Caco-2 (cell line): Measurements from ENCODE around the gene FAXC. TPM values are rescaled to one million over a fixed set of nuclear protein-coding genes. Genes with fewer than 3 reads are reported as not detected.

ENCODE experiments used
- BruUV-seq: library from RNA; stranded (reverse); fragments of 400-500 nt; replicated peaks from 2 replicates; lab custom pipeline; 2021; lab: Mats Ljungman, UMichigan
- CTCF ChIA-PET: fragments of 300-600 bp; sonication (Branson Sonifier 250); formaldehyde crosslinking; loops from one replicate; lab custom pipeline; 2022; ENCODE audit warnings: antibody characterized with exemption; lab: Charles Lee
- POLR2A ChIA-PET: fragments of 300-600 bp; sonication (Branson Sonifier 250); formaldehyde crosslinking; loops from one replicate; lab custom pipeline; 2022; ENCODE audit warnings: antibody characterized with exemption; lab: Charles Lee
- DNase-seq, 2 experiments: peaks; one replicate each; pipeline versions ENCODE4 v3.0.0 to v3.0.0-alpha.2; 2020 to 2022
- H3K27me3 ChIP-seq: replicated peaks from 2 replicates; pipeline ENCODE4 v1.6.0; 2011; ENCODE audit warnings: low read length; ENCODE audit not compliant: control insufficient read depth, insufficient read depth
- H3K36me3 ChIP-seq: 2 replicates; pipeline ENCODE4 v1.5.1; 2011; ENCODE audit warnings: low read length; ENCODE audit not compliant: control insufficient read depth, insufficient read depth
- H3K4me1 ChIP-seq: fragments of 250-450 bp; sonication (Bioruptor Pico); 2 replicates; pipeline ENCODE4 v1.5.1; 2020; ENCODE audit warnings: mild to moderate bottlenecking
- H3K4me3 ChIP-seq: 2 replicates; pipeline ENCODE4 v1.5.1; 2011; ENCODE audit warnings: low read depth, mild to moderate bottlenecking, control low read depth, low read length
- H3K9me3 ChIP-seq: fragments of 250-450 bp; sonication (Bioruptor Pico); 2 replicates; pipeline ENCODE4 v1.5.1; 2020; ENCODE audit warnings: mild to moderate bottlenecking, moderate library complexity
- H3K27ac Mint-ChIP-seq: one replicate; pipeline ENCODE4 v1.8.0; 2022; ENCODE audit warnings: mixed read lengths; ENCODE audit not compliant: unreplicated experiment
- H3K27me3 Mint-ChIP-seq: one replicate; pipeline ENCODE4 v1.8.0; 2022; ENCODE audit warnings: mixed read lengths; ENCODE audit not compliant: insufficient read depth, unreplicated experiment
- H3K36me3 Mint-ChIP-seq: one replicate; pipeline ENCODE4 v1.8.0; 2022; ENCODE audit warnings: mild to moderate bottlenecking, mixed read lengths; ENCODE audit not compliant: insufficient read depth, unreplicated experiment
- H3K4me1 Mint-ChIP-seq: one replicate; pipeline ENCODE4 v1.8.0; 2022; ENCODE audit warnings: low read depth, mixed read lengths; ENCODE audit not compliant: unreplicated experiment
- H3K4me3 Mint-ChIP-seq: one replicate; pipeline ENCODE4 v1.8.0; 2022; ENCODE audit warnings: mild to moderate bottlenecking, moderate library complexity, mixed read lengths; ENCODE audit not compliant: unreplicated experiment
- H3K9me3 Mint-ChIP-seq: one replicate; pipeline ENCODE4 v1.8.0; 2022; ENCODE audit warnings: mixed read lengths; ENCODE audit not compliant: unreplicated experiment
- CTCF ChIP-seq, 2 experiments: fragments of 200-600 bp in 1 of 2; IDR thresholded peaks; 1 replicate in 1 of 2; 2 replicates in 1 of 2; pipeline versions ENCODE4 v1.5.1 to v1.8.0; 2011 to 2022; ENCODE audit warnings: antibody characterized with exemption in 1 of 2, control low read depth in 1 of 2, inconsistent platforms in 1 of 2, low read depth in 1 of 2, low read length in 1 of 2, mild to moderate bottlenecking in 1 of 2, moderate library complexity in 1 of 2; ENCODE audit not compliant: insufficient read depth in 1 of 2, severe bottlenecking in 1 of 2, unreplicated experiment in 1 of 2
- intact Hi-C: fragments of 100-400 bp; cut with micrococcal nuclease; formaldehyde crosslinking; loops from one replicate; pipeline ENCODE4 v1.10.0; 2022; ENCODE audit not compliant: unreplicated experiment
- total RNA-seq: library from RNA; stranded (reverse); gene quantifications from 2 replicates; pipeline ENCODE4 v1.2.3, GENCODE V29; 2022

The FAXC gene
- total RNA-seq, 1 experiment from 2014 or later = 0.16 TPM

DNA sequence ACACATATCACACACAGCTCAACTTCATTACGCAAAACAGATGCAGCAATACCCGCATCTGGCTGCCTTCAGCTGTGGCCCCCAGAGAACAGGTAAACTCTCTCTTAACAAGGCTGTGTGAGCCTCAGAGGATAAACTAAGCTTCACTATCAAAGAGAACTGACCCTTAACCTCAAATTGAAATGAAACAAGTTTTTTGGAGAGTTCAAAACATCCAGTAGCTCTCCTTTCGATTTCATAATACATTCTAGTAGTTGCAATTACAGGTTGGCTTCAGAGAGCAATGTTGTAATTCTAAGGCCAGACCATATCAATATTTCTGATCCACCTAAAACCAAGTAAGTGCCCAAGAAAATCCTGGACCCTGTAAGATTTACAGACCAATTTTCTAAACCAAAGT lies 113.5 kb downstream of the FAXC start:
- Mint-ChIP-seq H3K27ac (no peak overlapping the region), H3K4me1 (no peaks in the 10 kb centered on the region), H3K27me3 (peaks cover 26% of the 10 kb centered on the region), H3K36me3 (no peaks in the 10 kb centered on the region), H3K9me3 (no peaks in the 10 kb centered on the region), H3K4me3 (no peak overlapping the region)
- no peaks in the 10 kb centered on the region for H3K4me1 ChIP-seq
- H3K36me3 ChIP-seq = no peaks in the 10 kb centered on the region
- POLR2A ChIA-PET = no interaction called here
- intact Hi-C loops = no loop called here
- no peaks in the 10 kb centered on the region for H3K9me3 ChIP-seq
- CTCF ChIA-PET = no interaction called here
- H3K4me3 ChIP-seq = no peak overlapping the region
- no peak for TF ChIP-seq CTCF (IDR thresholded peaks at IDR 0.05; ENCODE audit: insufficient read depth in 1 of 2, low read depth in 1 of 2, low read length in 1 of 2, severe bottlenecking in 1 of 2, unreplicated experiment in 1 of 2)
- no TSS peak for BruUV-seq
- DNase-seq = no peak
- no peaks in the 10 kb centered on the region; the same call in 1 of the 2 replicates for H3K27me3 ChIP-seq

DNA sequence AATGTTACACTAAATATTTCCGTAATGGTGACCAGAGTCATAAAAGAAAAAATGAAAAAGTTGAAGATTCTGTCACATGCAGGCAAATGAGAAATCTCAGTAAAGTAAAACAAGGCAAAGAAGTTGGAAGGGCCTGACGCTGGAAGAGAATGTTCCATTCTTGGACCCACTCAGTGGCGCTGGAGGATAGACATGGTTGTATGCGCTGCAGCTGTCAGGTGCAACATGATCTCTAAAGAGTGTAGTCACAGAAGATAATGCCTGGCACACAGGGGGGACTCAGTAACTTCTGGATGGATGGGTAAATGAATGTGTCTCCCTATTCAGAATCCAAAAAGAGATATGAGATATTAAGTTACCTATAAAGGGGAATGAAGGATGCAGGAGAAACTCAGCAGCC lies 116.3 kb downstream of the FAXC start:
- H3K36me3 Mint-ChIP-seq = no peaks in the 10 kb centered on the region
- no peaks in the 10 kb centered on the region for H3K4me1 ChIP-seq
- intact Hi-C loops = no loop called here
- no peak for TF ChIP-seq CTCF (IDR thresholded peaks at IDR 0.05; ENCODE audit: insufficient read depth in 1 of 2, low read depth in 1 of 2, low read length in 1 of 2, severe bottlenecking in 1 of 2, unreplicated experiment in 1 of 2)
- no peak overlapping the region for H3K4me3 Mint-ChIP-seq
- peaks cover 26% of the 10 kb centered on the region for H3K27me3 Mint-ChIP-seq
- no peaks in the 10 kb centered on the region; the same call in 1 of the 2 replicates for H3K27me3 ChIP-seq
- CTCF ChIA-PET = no interaction called here
- no TSS peak for BruUV-seq
- H3K9me3 ChIP-seq = no peaks in the 10 kb centered on the region
- POLR2A ChIA-PET = no interaction called here
- H3K4me1 Mint-ChIP-seq = no peaks in the 10 kb centered on the region
- no peak overlapping the region for H3K27ac Mint-ChIP-seq
- no peak overlapping the region for H3K4me3 ChIP-seq
- no peaks in the 10 kb centered on the region for H3K36me3 ChIP-seq
- no peak for DNase-seq
- H3K9me3 Mint-ChIP-seq = peaks cover 1% of the 10 kb centered on the region

DNA sequence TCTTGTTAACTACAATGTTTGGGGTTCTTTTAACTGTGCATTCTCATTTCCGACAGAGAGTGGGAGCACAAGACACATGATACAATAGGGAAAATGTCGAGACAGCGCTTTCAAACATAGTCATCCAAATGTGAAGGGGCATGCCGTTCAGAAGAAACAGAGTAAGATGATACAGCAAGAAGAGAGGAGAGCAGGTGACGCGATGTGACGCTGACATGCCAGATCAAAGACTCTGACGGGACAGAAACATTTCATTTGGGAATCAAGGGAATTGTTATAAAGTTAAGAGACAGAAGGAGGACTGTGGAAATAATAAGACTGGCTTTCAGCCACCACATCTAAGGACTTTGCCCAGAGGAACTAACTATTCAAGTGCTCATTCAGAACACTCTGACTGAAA lies 117.4 kb downstream of the FAXC start:
- no peak overlapping the region for H3K4me3 Mint-ChIP-seq
- intact Hi-C loops = no loop called here
- Histone ChIP-seq H3K4me1 (no peaks in the 10 kb centered on the region), H3K9me3 (no peaks in the 10 kb centered on the region; the same call in 1 of the 2 replicates), H3K36me3 (no peaks in the 10 kb centered on the region), H3K4me3 (no peak overlapping the region), H3K27me3 (no peaks in the 10 kb centered on the region; the same call in 1 of the 2 replicates)
- H3K27me3 Mint-ChIP-seq = peaks cover 28% of the 10 kb centered on the region
- ChIA-PET POLR2A (no interaction called here), CTCF (no interaction called here)
- TF ChIP-seq CTCF (IDR thresholded peaks at IDR 0.05; ENCODE audit: insufficient read depth in 1 of 2, low read depth in 1 of 2, low read length in 1 of 2, severe bottlenecking in 1 of 2, unreplicated experiment in 1 of 2) = no peak
- no peaks in the 10 kb centered on the region for H3K4me1 Mint-ChIP-seq
- DNase-seq = no peak
- no TSS peak for BruUV-seq
- no peaks in the 10 kb centered on the region for H3K36me3 Mint-ChIP-seq
- H3K9me3 Mint-ChIP-seq = peaks cover 11% of the 10 kb centered on the region
- no peak overlapping the region for H3K27ac Mint-ChIP-seq
